ENCODE data around the gene VAC14. TPM values are rescaled to one million over a fixed set of nuclear protein-coding genes. Genes with fewer than 3 reads are reported as not detected.

Gene VAC14
- polyA plus RNA-seq, 1 of the 3 experiments (the other 2 are of a cell fraction) = 33.2 TPM

- TF ChIP-seq CTCF (IDR thresholded peaks at IDR 0.05) = peak; percentile 93
- no peak for TF ChIP-seq USF1 (IDR thresholded peaks at IDR 0.05; ENCODE audit: borderline replicate concordance, low read depth)
- no peak for TF ChIP-seq EP300 (IDR thresholded peaks at IDR 0.05; ENCODE audit: borderline replicate concordance in 1 of 2, low read depth in 1 of 2, low read length in 1 of 2)
- TF ChIP-seq RAD21 (IDR thresholded peaks at IDR 0.05; ENCODE audit: low read length) = peak; percentile 94
Observed at GRCh38 chr16:70770626-70771552, 30.1 kb downstream of the VAC14 start (continued).

DNA sequence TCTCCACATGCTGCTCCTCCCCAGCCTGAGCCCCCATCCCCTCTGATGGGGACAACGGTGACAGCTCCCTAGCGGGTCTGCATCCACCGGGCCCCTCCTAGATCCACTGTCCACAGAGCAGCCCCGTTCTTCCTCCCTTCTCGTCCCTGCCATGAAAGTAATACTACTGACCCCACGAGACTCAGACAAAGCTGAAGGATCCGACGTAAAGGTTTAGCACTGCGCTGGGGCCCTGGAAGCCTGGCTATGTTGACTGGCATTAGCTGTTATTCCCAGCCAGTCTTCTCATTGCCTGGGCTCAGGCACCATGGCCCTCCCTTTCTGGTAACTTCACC lies 30.7 kb downstream of the VAC14 start:
- no peaks in the 10 kb centered on the region for H3K79me2 ChIP-seq (ENCODE audit: insufficient read depth)
- peaks cover 24 to 26% of the 10 kb centered on the region in 2 experiments for H3K36me3 ChIP-seq (replicated peaks in 1 of 2; ENCODE audit: control insufficient read depth in 1 of 2, insufficient read depth in 2 of 2, low read length in 1 of 2)
- H3K27ac ChIP-seq (ENCODE audit: low read depth in 2 of 2, low read length in 1 of 2) = no peak overlapping the region
- H2AFZ ChIP-seq (ENCODE audit: low read depth) = no peak overlapping the region
- peaks cover 0 to 3% of the 10 kb centered on the region in 2 experiments; a peak in 1 of 4 replicates for H3K4me1 ChIP-seq (ENCODE audit: control insufficient read depth in 1 of 2, insufficient read depth in 2 of 2, low read depth in 1 of 2, low read length in 1 of 2)
- H3K9ac ChIP-seq = no peak overlapping the region
- no peaks in the 10 kb centered on the region for H3K9me2 ChIP-seq
- POLR2A ChIA-PET = interaction anchor here (0.8 to 1.2 kb wide), 3 partner anchors 32 to 230 kb away, joined by 3 to 4 read pairs (median 3); no protein-coding TSS in a partner anchor
- H4K20me1 ChIP-seq (ENCODE audit: insufficient read depth) = no peaks in the 10 kb centered on the region
- no peak for DNase-seq
- H3K4me3 ChIP-seq (ENCODE audit: low read depth in 2 of 2, low read length in 1 of 2) = no peak overlapping the region
- TF ChIP-seq NFIC (IDR thresholded peaks at IDR 0.05; ENCODE audit: borderline replicate concordance) = no peak
- no peak for TF ChIP-seq TEAD4 (IDR thresholded peaks at IDR 0.05; ENCODE audit: borderline replicate concordance, insufficient read depth)
- no peak for TF ChIP-seq SMC3 (IDR thresholded peaks at IDR 0.05; ENCODE audit: low read depth, low read length)
- TF ChIP-seq MEF2A (IDR thresholded peaks at IDR 0.05; ENCODE audit: borderline replicate concordance, low read depth) = no peak
- H3K4me2 ChIP-seq = no peak overlapping the region
- peaks cover 5% of the 10 kb centered on the region for H3F3A ChIP-seq (replicated peaks; ENCODE audit: insufficient read depth)
- no peaks in the 10 kb centered on the region for H3K27me3 ChIP-seq (ENCODE audit: insufficient read depth)
- 95% methylated on average over 9 of the region's 9 CpGs for WGBS (ENCODE audit: low lambda C conversion rate)
- CTCF ChIA-PET = interaction anchor here (0.7 to 9.6 kb wide), 40 partner anchors 10 to 642 kb away, joined by 3 to 181 read pairs (median 9); partner anchors contain the start of genes IL34, MTSS2 and VAC14
- no peaks in the 10 kb centered on the region for H3K9me3 ChIP-seq

DNA sequence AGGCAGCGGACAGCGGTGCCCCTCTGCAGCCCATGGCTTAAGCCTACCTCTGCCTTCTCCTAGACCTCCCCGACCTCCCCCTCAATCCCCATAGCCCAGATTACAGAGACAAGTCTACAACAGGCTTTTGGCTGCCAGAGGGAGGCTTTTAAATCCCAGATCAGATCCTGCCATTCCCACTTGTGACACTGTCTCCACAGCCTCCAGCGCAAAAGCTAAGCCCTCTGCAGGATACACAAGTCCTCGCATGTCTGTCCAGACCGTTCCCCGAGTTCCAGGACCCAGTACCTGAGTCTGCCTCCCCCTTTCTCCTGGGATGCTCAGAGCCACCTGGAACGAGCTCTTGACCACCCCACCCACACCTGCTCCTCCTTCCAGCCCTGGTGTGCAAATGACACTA lies 31.2 kb downstream of the VAC14 start:
- H3K9me2 ChIP-seq = no peaks in the 10 kb centered on the region
- peaks cover 5% of the 10 kb centered on the region for H3F3A ChIP-seq (replicated peaks; ENCODE audit: insufficient read depth)
- 93% methylated on average over 8 of the region's 8 CpGs for WGBS (ENCODE audit: low lambda C conversion rate)
- DNase-seq = no peak
- no peaks in the 10 kb centered on the region for H3K27me3 ChIP-seq (ENCODE audit: insufficient read depth)
- no peaks in the 10 kb centered on the region for H3K9me3 ChIP-seq
- no peak overlapping the region for H3K4me2 ChIP-seq
- no peak overlapping the region for H3K9ac ChIP-seq
- ChIA-PET POLR2A (interaction anchor here (1.0 kb wide), 1 partner anchor 32 kb away, joined by 4 read pairs; no protein-coding TSS in a partner anchor), CTCF (interaction anchor here (0.9 to 9.6 kb wide), 24 partner anchors 10 to 299 kb away, joined by 3 to 181 read pairs (median 18); partner anchors contain the start of genes MTSS2 and VAC14)
- no peak overlapping the region for H3K27ac ChIP-seq (ENCODE audit: low read depth in 2 of 2, low read length in 1 of 2)
- H2AFZ ChIP-seq (ENCODE audit: low read depth) = no peak overlapping the region
- H4K20me1 ChIP-seq (ENCODE audit: insufficient read depth) = no peaks in the 10 kb centered on the region
- peaks cover 24 to 29% of the 10 kb centered on the region in 2 experiments for H3K36me3 ChIP-seq (replicated peaks in 1 of 2; ENCODE audit: control insufficient read depth in 1 of 2, insufficient read depth in 2 of 2, low read length in 1 of 2)
- H3K4me3 ChIP-seq (ENCODE audit: low read depth in 2 of 2, low read length in 1 of 2) = no peak overlapping the region
- H3K4me1 ChIP-seq (ENCODE audit: control insufficient read depth in 1 of 2, insufficient read depth in 2 of 2, low read depth in 1 of 2, low read length in 1 of 2) = peaks cover 0 to 3% of the 10 kb centered on the region in 2 experiments; a peak in 1 of 4 replicates
- no peaks in the 10 kb centered on the region for H3K79me2 ChIP-seq (ENCODE audit: insufficient read depth)
- TF ChIP-seq USF1 (IDR thresholded peaks at IDR 0.05; ENCODE audit: borderline replicate concordance, low read depth) (no peak), CTCF (IDR thresholded peaks at IDR 0.05) (no peak), EZH2phosphoT487 (IDR thresholded peaks at IDR 0.05; ENCODE audit: borderline replicate concordance, low read depth) (no peak), POLR2AphosphoS5 (IDR thresholded peaks at IDR 0.05; ENCODE audit: low read depth, low read length) (no peak), NRF1 (IDR thresholded peaks at IDR 0.05; ENCODE audit: low read depth, low read length) (no peak), FOSL2 (IDR thresholded peaks at IDR 0.05; ENCODE audit: borderline replicate concordance, low read depth) (no peak)
- TF ChIP-seq, protein P1, sequence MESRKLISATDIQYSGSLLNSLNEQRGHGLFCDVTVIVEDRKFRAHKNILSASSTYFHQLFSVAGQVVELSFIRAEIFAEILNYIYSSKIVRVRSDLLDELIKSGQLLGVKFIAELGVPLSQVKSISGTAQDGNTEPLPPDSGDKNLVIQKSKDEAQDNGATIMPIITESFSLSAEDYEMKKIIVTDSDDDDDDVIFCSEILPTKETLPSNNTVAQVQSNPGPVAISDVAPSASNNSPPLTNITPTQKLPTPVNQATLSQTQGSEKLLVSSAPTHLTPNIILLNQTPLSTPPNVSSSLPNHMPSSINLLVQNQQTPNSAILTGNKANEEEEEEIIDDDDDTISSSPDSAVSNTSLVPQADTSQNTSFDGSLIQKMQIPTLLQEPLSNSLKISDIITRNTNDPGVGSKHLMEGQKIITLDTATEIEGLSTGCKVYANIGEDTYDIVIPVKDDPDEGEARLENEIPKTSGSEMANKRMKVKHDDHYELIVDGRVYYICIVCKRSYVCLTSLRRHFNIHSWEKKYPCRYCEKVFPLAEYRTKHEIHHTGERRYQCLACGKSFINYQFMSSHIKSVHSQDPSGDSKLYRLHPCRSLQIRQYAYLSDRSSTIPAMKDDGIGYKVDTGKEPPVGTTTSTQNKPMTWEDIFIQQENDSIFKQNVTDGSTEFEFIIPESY (IDR thresholded peaks at IDR 0.05; ENCODE audit: borderline replicate concordance, low read depth) = no peak

All from SK-N-SH (cell line).